K562 (cell line): ENCODE results near the gene APOO. TPM values are rescaled to one million over a fixed set of nuclear protein-coding genes. Genes with fewer than 3 reads are reported as not detected.
A peak's percentile ranks its signal among the peaks of the same experiment; 100 is the strongest.

Experiments
- ARHGAP35 ChIP-seq: fragments of 450-650 bp; IDR thresholded peaks from 2 replicates; pipeline ENCODE4 v1.6.1; 2018; ENCODE audit not compliant: partially characterized antibody
- ASH1L ChIP-seq: fragments of 450-650 bp; IDR thresholded peaks from 2 replicates; pipeline ENCODE4 v1.6.1; 2018; ENCODE audit warnings: borderline replicate concordance, mild to moderate bottlenecking, low read depth; ENCODE audit not compliant: partially characterized antibody
- E2F1 ChIP-seq: sonication (generic); formaldehyde crosslinking; IDR thresholded peaks from 2 replicates; pipeline ENCODE4 v1.8.1; 2023; ENCODE audit warnings: mild to moderate bottlenecking, missing genetic modification reagents, moderate library complexity
- HNRNPL ChIP-seq: fragments of 200-400 bp; formaldehyde crosslinking; IDR thresholded peaks from 2 replicates; pipeline ENCODE4 v1.6.1; 2017; ENCODE audit warnings: low read depth, mild to moderate bottlenecking, low read length
- NR2C2 ChIP-seq, 2 experiments: fragments of 200-800 bp in 1 of 2; sonication (Bioruptor generic) in 1 of 2; sonication (generic) in 1 of 2; formaldehyde crosslinking in 1 of 2; IDR thresholded peaks; 2 replicates each; pipeline versions ENCODE4 v1.6.1 to v1.8.0; 2016 to 2022; ENCODE audit warnings: mild to moderate bottlenecking in 1 of 2, missing compliant biosample characterization in 1 of 2, missing genetic modification characterization in 1 of 2, missing genetic modification reagents in 1 of 2
- PHF20 ChIP-seq: fragments of 450-650 bp; IDR thresholded peaks from 2 replicates; pipeline ENCODE4 v1.6.1; 2018; ENCODE audit not compliant: partially characterized antibody
- PTRF ChIP-seq: fragments of 450-650 bp; IDR thresholded peaks from 2 replicates; pipeline ENCODE4 v1.6.1; 2016; ENCODE audit warnings: mild to moderate bottlenecking, missing genetic modification characterization, missing compliant biosample characterization
- REST ChIP-seq, 2 experiments: fragments of 450-650 bp; formaldehyde crosslinking in 1 of 2; IDR thresholded peaks; 2 replicates each; pipeline versions ENCODE4 v1.4.0 to v1.6.1; 2014 to 2020; ENCODE audit warnings: mild to moderate bottlenecking in 2 of 2, borderline replicate concordance in 1 of 2, low read depth in 1 of 2
- SMAD3 ChIP-seq: fragments of 450-650 bp; formaldehyde crosslinking; conservative IDR thresholded peaks from 2 replicates; pipeline ENCODE4 v1.4.0; 2020; ENCODE audit warnings: mild to moderate bottlenecking
- SMARCC2 ChIP-seq: fragments of 450-650 bp; IDR thresholded peaks from 2 replicates; pipeline ENCODE4 v1.6.1; 2017; ENCODE audit warnings: antibody characterized with exemption, moderate library complexity, mild to moderate bottlenecking, low read depth
- TBP ChIP-seq: optimal IDR thresholded peaks from 2 replicates; pipeline ENCODE3; 2011; ENCODE audit warnings: low read depth, low read length, improper control_type of control experiment
- ZBTB33 ChIP-seq: sonication (generic); formaldehyde crosslinking; IDR thresholded peaks from 2 replicates; pipeline ENCODE4 v1.8.1; 2023; ENCODE audit warnings: mild to moderate bottlenecking, missing genetic modification reagents
- ZFP30 ChIP-seq: fragments of 250-450 bp; sonication (Bioruptor Pico); IDR thresholded peaks from 2 replicates; pipeline ENCODE4 v1.8.0; 2022; ENCODE audit warnings: moderate library complexity, mild to moderate bottlenecking, inconsistent platforms, borderline replicate concordance
- ZNF133 ChIP-seq: fragments of 250-450 bp; sonication (Bioruptor Pico); IDR thresholded peaks from 2 replicates; pipeline ENCODE4 v1.4.0; 2020; ENCODE audit warnings: mild to moderate bottlenecking
- ZNF3 ChIP-seq: fragments of 250-450 bp; sonication (Bioruptor Pico); IDR thresholded peaks from 2 replicates; pipeline ENCODE4 v1.5.0; 2021; ENCODE audit warnings: mild to moderate bottlenecking, moderate library complexity
- ZNF551 ChIP-seq: fragments of 250-450 bp; sonication (Bioruptor Pico); IDR thresholded peaks from 2 replicates; pipeline ENCODE4 v1.5.0; 2021; ENCODE audit warnings: mild to moderate bottlenecking, moderate library complexity
- ZNF830 ChIP-seq: fragments of 250-450 bp; sonication (Bioruptor Pico); IDR thresholded peaks from 2 replicates; pipeline ENCODE4 v1.5.0; 2021; ENCODE audit warnings: mild to moderate bottlenecking
- polyA plus RNA-seq, 8 experiments: library from polyadenylated mRNA; depleted of rRNA in 4 of 8; stranded (reverse) in 5 of 8; unstranded in 3 of 8; fragments of >200 nt; fragmentation: Nextera tagmentation in 2 of 8; fragmentation: Illumina TruSeq in 1 of 8; extraction: Ambion mirVana in 2 of 8; extraction: Trizol in 1 of 8; gene quantifications; 2 replicates each; pipeline versions ENCODE4 v1.2.1 to v1.2.3, GENCODE V29; 2011 to 2014; ENCODE audit warnings: inconsistent platforms in 1 of 8, missing spikeins in 1 of 8
- total RNA-seq, 7 experiments: library from RNA; depleted of rRNA in 6 of 7; stranded (reverse); fragments of >200 nt in 6 of 7; fragmentation: Illumina TruSeq in 2 of 7; extraction: Trizol in 2 of 7; gene quantifications; 2 replicates each; pipeline versions ENCODE4 v1.2.1 to v1.2.3, GENCODE V29; 2011 to 2021; ENCODE audit warnings: low replicate concordance in 1 of 7

The APOO gene
- total and polyA plus RNA-seq, 9 of the 15 experiments (the other 6 are each of a cell fraction or from before 2014, with no cell fraction given) = 37.3 to 76.4 (median 60.8) TPM

- TF ChIP-seq SMAD3 (CRISPR knock-in tag) (no peak), ZNF830 (CRISPR knock-in tag) (no peak), ARHGAP35 (no peak), REST (IDR thresholded peaks at IDR 0.05; ENCODE audit: borderline replicate concordance) (no peak), REST (CRISPR knock-in tag; IDR thresholded peaks at IDR 0.05; ENCODE audit: low read depth) (no peak), SMARCC2 (no peak), ASH1L (no peak), NR2C2 (CRISPR knock-in tag; IDR thresholded peaks at IDR 0.05) (no peak), NR2C2 (tag; IDR thresholded peaks at IDR 0.05) (peak; percentile 54), PHF20 (no peak), E2F1 (CRISPR knock-in tag) (no peak), ZNF551 (no peak), ZNF3 (no peak), ZNF133 (CRISPR knock-in tag) (no peak), ZBTB33 (CRISPR knock-in tag) (no peak), ZFP30 (CRISPR knock-in tag) (no peak), HNRNPL (no peak), PTRF (tag) (no peak), TBP (no peak)
Measured at GRCh38 chrX:23884427-23885024, 23.2 kb downstream of the APOO start (continued).
